Thymus (tissue), 11 donors: ENCODE measurements around the gene UMAD1. TPM values are rescaled to one million over a fixed set of nuclear protein-coding genes. Genes with fewer than 3 reads are reported as not detected.
"Not testable (repeated sequence)": the region's sequence is repeated elsewhere in the genome, so short reads cannot be mapped to it uniquely, and the experiment has no call there.

Experiments
- DNase-seq, 9 donors: peaks; one replicate each; pipeline ENCODE4 v3.0.0-alpha.2; 2013; ENCODE audit warnings: low spot score in 9 of 9, low read depth in 6 of 9, missing footprints in 1 of 9
- H3K27ac ChIP-seq, 2 donors: one replicate each; pipeline ENCODE4 v1.5.1; 2013; ENCODE audit warnings: control low read depth in 1 of 2, low read depth in 1 of 2, low read length in 1 of 2, mild to moderate bottlenecking in 1 of 2, moderate library complexity in 1 of 2
- H3K27me3 ChIP-seq, 2 donors: one replicate each; pipeline ENCODE4 v1.5.1; 2013; ENCODE audit warnings: low read length in 1 of 2; ENCODE audit not compliant: control insufficient read depth in 2 of 2, insufficient read depth in 1 of 2
- H3K36me3 ChIP-seq, 2 donors: one replicate each; pipeline ENCODE4 v1.5.1; 2013; ENCODE audit warnings: low read length in 1 of 2, mild to moderate bottlenecking in 1 of 2, moderate library complexity in 1 of 2; ENCODE audit not compliant: control insufficient read depth in 2 of 2, insufficient read depth in 2 of 2
- H3K4me1 ChIP-seq, 2 donors: one replicate each; pipeline ENCODE4 v1.5.1; 2013; ENCODE audit warnings: low read length in 2 of 2; ENCODE audit not compliant: control insufficient read depth in 2 of 2, insufficient read depth in 2 of 2
- H3K4me3 ChIP-seq, 2 donors: one replicate each; pipeline ENCODE4 v1.5.1; 2013; ENCODE audit warnings: low read length in 2 of 2, control low read depth in 1 of 2, mild to moderate bottlenecking in 1 of 2
- H3K9me3 ChIP-seq, 2 donors: one replicate each; pipeline ENCODE4 v1.5.1; 2013; ENCODE audit warnings: low read length in 1 of 2, mild to moderate bottlenecking in 1 of 2; ENCODE audit not compliant: control insufficient read depth in 2 of 2, insufficient read depth in 1 of 2
- WGBS: extraction: QIAGEN DNeasy Blood & Tissue Kit; methylation state at CpG from one replicate; pipeline ENCODE4 v1.1.7; 2013; 5-methylcytosine and 5-hydroxymethylcytosine counted together
- polyA plus RNA-seq: library from polyadenylated mRNA; stranded (reverse); fragments of 200-250 nt; gene quantifications from one replicate; pipeline ENCODE4 v1.2.3, GENCODE V29; 2013
- total RNA-seq: library from RNA; stranded (reverse); fragments of 120-200 nt; gene quantifications from one replicate; pipeline ENCODE4 v1.2.4, GENCODE V29; 2013
- donor health status: healthy.

The UMAD1 gene
- total and polyA plus RNA-seq, 2 donors, result 15.7 to 21.9 TPM

DNA sequence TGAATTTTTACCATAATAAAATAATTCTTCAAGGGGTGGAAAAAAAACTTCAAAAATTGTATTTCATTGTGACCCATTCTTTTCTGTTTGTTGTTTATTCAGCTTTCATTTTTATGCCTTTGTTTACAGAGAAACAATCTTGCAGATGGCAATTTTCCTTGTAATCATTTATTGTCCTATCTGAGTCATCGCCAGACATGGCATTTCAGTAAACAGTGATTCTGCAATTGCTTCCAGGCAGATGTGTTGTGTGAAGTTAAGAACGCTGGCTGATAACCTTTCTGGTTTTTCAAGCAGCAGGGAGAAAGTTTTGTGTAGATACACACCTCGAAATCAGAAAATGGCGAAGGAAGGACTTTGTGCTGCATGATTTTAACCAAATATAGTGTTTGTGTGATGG lies 158.6 kb downstream of the UMAD1 start:
- Histone ChIP-seq H3K27ac (no peak overlapping the region), H3K9me3 (no peaks in the 10 kb centered on the region), H3K36me3 (no peaks in the 10 kb centered on the region), H3K4me3 (no peak overlapping the region), H3K4me1 (no peaks in the 10 kb centered on the region), H3K27me3 (no peaks in the 10 kb centered on the region)
- 98% methylated on average over 4 of the region's 4 CpGs for WGBS
- DNase-seq, result no peak

- Histone ChIP-seq H3K4me3 (no peak overlapping the region), H3K9me3 (no peaks in the 10 kb centered on the region), H3K4me1 (peaks cover 0 to 3% of the 10 kb centered on the region in 2 donors), H3K27ac (no peak overlapping the region), H3K36me3 (no peaks in the 10 kb centered on the region), H3K27me3 (no peaks in the 10 kb centered on the region)
- over 99% methylated on average over 2 of the region's 2 CpGs for WGBS
- DNase-seq, result no peak
These were observed 162.0 kb downstream of the UMAD1 start for GRCh38 chr7:7802531-7802930.

DNA sequence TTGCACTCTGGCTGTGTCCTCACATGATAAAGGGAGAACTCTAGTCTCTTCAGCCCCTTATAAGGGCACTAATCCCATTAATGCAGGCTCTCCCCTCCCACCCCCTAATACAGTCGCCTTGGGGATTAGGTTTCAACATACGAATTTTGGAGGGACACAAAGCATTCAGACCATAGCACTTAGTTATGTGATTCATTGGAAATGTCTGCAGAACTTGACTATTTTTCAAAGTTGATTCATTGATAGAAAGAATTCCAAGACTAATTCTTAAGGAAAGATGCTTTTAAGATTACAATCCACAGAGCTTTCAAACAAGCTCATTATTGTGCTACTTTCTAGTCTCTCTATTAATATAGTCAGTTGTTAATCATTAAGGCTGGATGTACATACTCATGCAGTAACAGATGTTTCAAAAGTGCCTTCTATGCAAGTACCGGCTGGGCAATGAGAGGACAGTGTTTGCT lies 163.2 kb downstream of the UMAD1 start:
- no peaks in the 10 kb centered on the region for H3K36me3 ChIP-seq
- peaks cover 0 to 3% of the 10 kb centered on the region in 2 donors for H3K4me1 ChIP-seq
- 95% methylated on average over 3 of the region's 3 CpGs for WGBS

DNA sequence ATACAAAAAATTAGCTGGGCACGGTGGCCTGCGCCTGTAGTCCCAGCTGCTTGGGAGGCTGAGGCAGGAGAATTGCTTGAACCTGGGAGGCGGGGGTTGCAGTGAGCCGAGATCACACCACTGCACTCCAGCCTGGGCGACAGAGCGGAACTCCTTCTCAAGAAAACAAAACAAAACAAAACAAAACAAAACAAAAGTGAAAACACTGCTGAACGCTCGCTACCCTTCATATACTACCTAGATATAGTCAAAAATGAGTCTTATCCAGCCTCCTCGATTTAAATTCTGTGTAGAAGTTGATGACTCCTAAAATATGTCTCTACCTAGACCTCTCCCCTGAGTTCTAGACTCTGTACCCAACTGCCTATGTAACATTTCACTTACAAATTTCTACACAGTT lies 164.3 kb downstream of the UMAD1 start:
- whole genome bisulfite sequencing, result 88% methylated on average over 9 of the region's 9 CpGs
- not testable (repeated sequence) for H3K27me3 ChIP-seq, H3K4me3 ChIP-seq, H3K9me3 ChIP-seq, H3K4me1 ChIP-seq, DNase-seq, H3K27ac ChIP-seq, H3K36me3 ChIP-seq

More for the DNA sequence above, 163.2 kb downstream of the UMAD1 start:
- no peak for DNase-seq
- Histone ChIP-seq H3K27me3 (no peaks in the 10 kb centered on the region), H3K9me3 (no peaks in the 10 kb centered on the region), H3K27ac (no peak overlapping the region), H3K4me3 (no peak overlapping the region)

- no peak for DNase-seq
- H3K27ac ChIP-seq, result no peak overlapping the region
- H3K36me3 ChIP-seq, result no peaks in the 10 kb centered on the region
- 98% methylated on average over 2 of the region's 2 CpGs for WGBS
- no peaks in the 10 kb centered on the region for H3K9me3 ChIP-seq
- H3K4me3 ChIP-seq, result no peak overlapping the region
- no peaks in the 10 kb centered on the region for H3K27me3 ChIP-seq
- H3K4me1 ChIP-seq, result peaks cover 0 to 3% of the 10 kb centered on the region in 2 donors
These were observed 165.1 kb downstream of the UMAD1 start for GRCh38 chr7:7805511-7806153.

DNA sequence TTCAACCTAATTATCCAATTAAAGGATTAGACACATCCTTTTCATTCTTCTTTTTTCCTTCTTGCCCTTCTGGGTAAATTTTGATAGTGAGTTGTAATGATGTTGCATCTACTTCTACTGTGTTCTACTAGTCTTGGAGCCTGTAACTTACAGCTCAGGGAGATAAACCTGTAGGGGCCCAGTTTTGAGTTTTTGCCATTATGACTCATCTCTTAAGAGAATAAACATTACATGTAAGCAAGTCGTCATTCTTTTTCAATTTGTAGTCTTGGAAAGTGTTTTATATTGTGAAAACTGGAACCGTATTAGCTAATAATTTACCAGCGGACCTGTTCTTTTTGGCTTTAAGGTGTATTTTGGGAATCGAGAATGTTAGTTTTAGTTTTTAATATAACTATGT lies 167.6 kb downstream of the UMAD1 start:
- Histone ChIP-seq H3K27ac (no peak overlapping the region), H3K9me3 (no peaks in the 10 kb centered on the region), H3K4me3 (no peak overlapping the region), H3K36me3 (no peaks in the 10 kb centered on the region), H3K4me1 (peaks cover 0 to 3% of the 10 kb centered on the region in 2 donors), H3K27me3 (no peaks in the 10 kb centered on the region)
- DNase-seq, result no peak
- WGBS, result 85% methylated on average over 4 of the region's 4 CpGs

DNA sequence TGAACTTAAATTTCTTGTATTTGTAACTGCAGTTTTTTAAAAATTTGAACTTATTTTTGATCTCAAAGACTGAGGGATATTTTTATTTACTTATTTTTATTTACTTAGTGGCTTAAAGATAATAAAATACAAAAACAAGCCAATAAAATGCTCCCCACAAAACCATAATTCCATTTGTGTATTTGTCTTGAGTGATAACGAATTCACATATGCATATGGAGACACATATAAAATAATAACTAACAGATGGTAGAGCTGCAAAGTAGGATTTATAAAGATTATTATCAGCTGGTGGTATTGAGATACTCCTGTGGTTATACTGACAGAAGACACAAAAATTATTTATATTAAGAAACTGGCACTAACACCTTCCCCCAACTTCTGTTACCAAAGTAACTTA lies 168.1 kb downstream of the UMAD1 start:
- no peaks in the 10 kb centered on the region for H3K36me3 ChIP-seq
- no peaks in the 10 kb centered on the region for H3K9me3 ChIP-seq
- H3K27me3 ChIP-seq, result no peaks in the 10 kb centered on the region
- no peak for DNase-seq
- H3K4me3 ChIP-seq, result no peak overlapping the region
- H3K27ac ChIP-seq, result no peak overlapping the region
- WGBS, result 97% methylated on average over 1 of the region's 1 CpG
- peaks cover 0 to 3% of the 10 kb centered on the region in 2 donors for H3K4me1 ChIP-seq

GRCh38 chr7:7810380-7810779 lies 169.8 kb downstream of the UMAD1 start:
- Histone ChIP-seq H3K27me3 (no peaks in the 10 kb centered on the region), H3K27ac (no peak overlapping the region), H3K9me3 (peaks cover 0 to 3% of the 10 kb centered on the region in 2 donors), H3K36me3 (peaks cover 3 to 4% of the 10 kb centered on the region in 2 donors), H3K4me3 (no peak overlapping the region), H3K4me1 (peaks cover 0 to 3% of the 10 kb centered on the region in 2 donors)
- 100% methylated on average over 1 of the region's 1 CpG for WGBS
- no peak for DNase-seq

- Histone ChIP-seq H3K4me1 (peaks cover 3 to 4% of the 10 kb centered on the region in 2 donors), H3K4me3 (no peak overlapping the region), H3K27me3 (no peaks in the 10 kb centered on the region), H3K9me3 (peaks cover 0 to 3% of the 10 kb centered on the region in 2 donors), H3K36me3 (peaks cover 3 to 4% of the 10 kb centered on the region in 2 donors), H3K27ac (no peak overlapping the region)
- 98% methylated on average over 2 of the region's 2 CpGs for WGBS
- DNase-seq, result no peak
These were observed 170.3 kb downstream of the UMAD1 start for GRCh38 chr7:7810826-7811225.
